Fibroblast of villous mesenchyme (primary cell): ENCODE measurements around the gene RASSF5. TPM values are rescaled to one million over a fixed set of nuclear protein-coding genes. Genes with fewer than 3 reads are reported as not detected.
"Not testable (repeated sequence)": the region's sequence is repeated elsewhere in the genome, so short reads cannot be mapped to it uniquely, and the experiment has no call there.

Source experiments
- DNase-seq: peaks from one replicate; pipeline ENCODE4 v3.0.0-alpha.2; 2010; ENCODE audit warnings: low read depth
- H3K4me3 ChIP-seq: 2 replicates; pipeline ENCODE4 v1.5.1; 2011; ENCODE audit warnings: low read depth, mild to moderate bottlenecking, low read length
- CTCF ChIP-seq: IDR thresholded peaks from 2 replicates; pipeline ENCODE4 v1.5.1; 2012; ENCODE audit warnings: low read depth, mild to moderate bottlenecking, low read length; ENCODE audit not compliant: insufficient read depth
- total RNA-seq: library from RNA; depleted of rRNA; stranded (reverse); fragments of >200 nt; gene quantifications from 2 replicates; pipeline ENCODE4 v1.2.3, GENCODE V29; 2012

RASSF5 gene
- total RNA-seq, 1 donor = 0.86 TPM

- no peak overlapping the region for H3K4me3 ChIP-seq
- no peak for DNase-seq
- TF ChIP-seq CTCF = peak; percentile 44
Measured at GRCh38 chr1:206606867-206607266, 99.5 kb downstream of the RASSF5 start.

- no peak overlapping the region for H3K4me3 ChIP-seq
- TF ChIP-seq CTCF = peak; percentile 79
- peak; percentile 32 for DNase-seq
Measured at GRCh38 chr1:206608108-206608698, 100.9 kb downstream of the RASSF5 start.

GRCh38 chr1:206609229-206609991 lies 102.1 kb downstream of the RASSF5 start:
- no peak overlapping the region for H3K4me3 ChIP-seq
- no peak for DNase-seq
- TF ChIP-seq CTCF = no peak

- peak; percentile 94 for DNase-seq
- H3K4me3 ChIP-seq = peak within 1 kb of the TSS; percentile 84
- TF ChIP-seq CTCF = peak; percentile 94
Measured at GRCh38 chr1:206612129-206612876, 105.0 kb downstream of the RASSF5 start, which contains the start of gene EIF2D. EIF2D (minus strand) TSS chr1:206612465; CDS start chr1:206612342, 123 bp downstream.

- H3K4me3 ChIP-seq, DNase-seq: not testable (repeated sequence)
Measured at GRCh38 chr1:206626396-206626795, 119.1 kb downstream of the RASSF5 start.

GRCh38 chr1:206628916-206629315 lies 121.6 kb downstream of the RASSF5 start:
- DNase-seq = no peak
- TF ChIP-seq CTCF = no peak
- no peak overlapping the region for H3K4me3 ChIP-seq

- H3K4me3 ChIP-seq = no peak overlapping the region
- peak; percentile 94 for DNase-seq
- TF ChIP-seq CTCF = peak; percentile 64
Measured at GRCh38 chr1:206631085-206631509, 123.8 kb downstream of the RASSF5 start.
